ENCODE data around the gene STUM.

The STUM gene

DNA sequence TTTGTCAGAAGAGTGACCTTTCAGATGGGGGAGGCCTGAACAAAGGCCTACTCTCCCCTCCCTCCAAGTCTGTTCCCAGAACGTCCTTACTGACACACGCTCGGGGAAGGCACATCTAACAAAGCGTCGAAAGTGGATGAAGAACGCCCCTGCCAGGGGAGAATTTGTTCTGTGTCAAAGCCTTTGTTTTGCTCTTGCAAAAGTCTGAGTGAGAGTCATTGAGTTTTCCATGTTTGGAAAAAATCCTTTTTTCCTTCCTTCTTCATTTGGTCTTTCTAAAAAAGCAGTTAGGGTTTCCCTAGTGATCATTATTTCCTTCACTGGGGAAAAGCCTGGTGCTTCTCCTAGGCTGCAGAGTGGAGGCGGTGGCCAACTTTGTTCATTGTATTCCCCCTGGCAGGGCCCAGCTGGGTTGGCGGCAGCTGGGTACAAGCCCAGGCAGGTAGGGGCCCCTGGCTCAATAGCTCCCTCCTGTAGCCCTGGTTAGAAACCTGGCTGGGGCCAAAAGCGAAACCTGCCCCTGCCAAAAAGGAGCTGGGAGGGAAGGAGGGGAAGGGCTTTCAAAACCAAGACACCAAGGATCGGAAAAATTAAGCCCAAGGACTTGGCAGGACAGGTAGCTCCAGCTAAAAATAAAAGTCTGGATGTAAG is 109.5 kb downstream of the STUM start:
- Histone ChIP-seq H3K27ac (peak overlapping the region; percentile 38 to 49), H3K4me3 (no peak overlapping the region)
- TF ChIP-seq, protein P1, sequence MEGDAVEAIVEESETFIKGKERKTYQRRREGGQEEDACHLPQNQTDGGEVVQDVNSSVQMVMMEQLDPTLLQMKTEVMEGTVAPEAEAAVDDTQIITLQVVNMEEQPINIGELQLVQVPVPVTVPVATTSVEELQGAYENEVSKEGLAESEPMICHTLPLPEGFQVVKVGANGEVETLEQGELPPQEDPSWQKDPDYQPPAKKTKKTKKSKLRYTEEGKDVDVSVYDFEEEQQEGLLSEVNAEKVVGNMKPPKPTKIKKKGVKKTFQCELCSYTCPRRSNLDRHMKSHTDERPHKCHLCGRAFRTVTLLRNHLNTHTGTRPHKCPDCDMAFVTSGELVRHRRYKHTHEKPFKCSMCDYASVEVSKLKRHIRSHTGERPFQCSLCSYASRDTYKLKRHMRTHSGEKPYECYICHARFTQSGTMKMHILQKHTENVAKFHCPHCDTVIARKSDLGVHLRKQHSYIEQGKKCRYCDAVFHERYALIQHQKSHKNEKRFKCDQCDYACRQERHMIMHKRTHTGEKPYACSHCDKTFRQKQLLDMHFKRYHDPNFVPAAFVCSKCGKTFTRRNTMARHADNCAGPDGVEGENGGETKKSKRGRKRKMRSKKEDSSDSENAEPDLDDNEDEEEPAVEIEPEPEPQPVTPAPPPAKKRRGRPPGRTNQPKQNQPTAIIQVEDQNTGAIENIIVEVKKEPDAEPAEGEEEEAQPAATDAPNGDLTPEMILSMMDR (IDR thresholded peaks at IDR 0.05) = no peak
- no peak for DNase-seq (ENCODE audit: low spot score)

DNA sequence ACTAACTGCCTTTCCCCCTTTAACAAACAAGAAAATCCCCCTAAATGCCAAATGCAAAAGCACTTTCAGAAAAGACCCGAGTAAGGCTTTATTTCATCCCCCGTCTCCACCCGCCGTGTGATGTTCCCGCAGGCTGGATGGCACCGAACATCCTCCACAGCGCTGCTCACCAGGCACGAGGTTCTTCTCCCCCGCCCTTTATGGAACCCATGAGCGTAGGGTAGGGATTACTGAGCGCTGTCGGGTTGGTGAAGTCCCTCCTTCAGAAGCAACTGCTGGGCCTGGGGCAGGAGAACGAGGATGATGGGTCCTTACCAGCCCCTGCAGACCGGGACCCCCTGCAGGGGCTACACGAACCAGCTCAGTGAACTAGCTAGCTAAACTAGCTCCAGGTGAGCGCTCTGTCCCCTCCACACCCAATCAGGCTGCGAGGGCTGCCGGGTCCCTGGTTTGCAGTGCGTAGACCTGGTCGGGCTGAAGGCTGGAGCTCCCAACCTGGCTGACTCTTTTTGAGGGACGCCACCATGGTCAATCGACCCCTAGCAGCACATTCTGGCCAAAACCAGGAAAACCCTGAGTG is 110.1 kb downstream of the STUM start:
- DNase-seq (ENCODE audit: low spot score) = no peak
- Histone ChIP-seq H3K4me3 (no peak overlapping the region), H3K27ac (peak overlapping the region in 1 of 2 donors; percentile 19)
- TF ChIP-seq, protein P1 (IDR thresholded peaks at IDR 0.05) = no peak

Measured in coronary artery (tissue), 2 donors.